ENCODE results near the gene RPS21.

RPS21 gene

GRCh38 chr20:62354031-62354808, 32.7 kb upstream of the RPS21 start:
- DNase-seq = no peak

- DNase-seq = no peak
Observed at GRCh38 chr20:62354811-62355341, 32.0 kb upstream of the RPS21 start.

GRCh38 chr20:62355516-62355877, 31.4 kb upstream of the RPS21 start:
- no peak for DNase-seq

GRCh38 chr20:62355878-62356588, 30.9 kb upstream of the RPS21 start:
- DNase-seq = no peak

GRCh38 chr20:62356589-62357186, 30.2 kb upstream of the RPS21 start:
- DNase-seq = no peak

- no peak for DNase-seq
Observed at GRCh38 chr20:62357187-62357667, 29.7 kb upstream of the RPS21 start.

GRCh38 chr20:62357681-62358080, 29.2 kb upstream of the RPS21 start:
- DNase-seq = no peak

- DNase-seq = no peak
Observed at GRCh38 chr20:62358171-62359042, 28.5 kb upstream of the RPS21 start.

GRCh38 chr20:62359043-62359490, 27.8 kb upstream of the RPS21 start:
- DNase-seq = no peak

GRCh38 chr20:62359491-62360121, 27.3 kb upstream of the RPS21 start:
- no peak for DNase-seq

GRCh38 chr20:62360854-62361798, 25.8 kb upstream of the RPS21 start:
- DNase-seq = no peak

- no peak for DNase-seq
Observed at GRCh38 chr20:62361799-62362589, 24.9 kb upstream of the RPS21 start.

- DNase-seq = no peak
Observed at GRCh38 chr20:62362590-62362940, 24.3 kb upstream of the RPS21 start.

- DNase-seq = no peak
Observed at GRCh38 chr20:62362991-62363919, 23.6 kb upstream of the RPS21 start.

- no peak for DNase-seq
Observed at GRCh38 chr20:62363920-62364851, 22.7 kb upstream of the RPS21 start.

GRCh38 chr20:62364911-62365736, 21.8 kb upstream of the RPS21 start:
- no peak for DNase-seq

All from stimulated activated naive CD4-positive, alpha-beta T cell treated with Interleukin-2 at 50 U/mL for 16 hours (primary cell).